Right lobe of liver (tissue), 6 donors: ENCODE results near the gene NFATC1. TPM values are rescaled to one million over a fixed set of nuclear protein-coding genes. Genes with fewer than 3 reads are reported as not detected.
A peak's percentile ranks its signal among the peaks of the same experiment; 100 is the strongest.

Experiments
- ATAC-seq, 4 donors: fragments of 200-7000 bp; cut with Tn5 transposase; one replicate each; pipeline ENCODE4 v1.9.1; 2020; ENCODE audit warnings: mild to moderate bottlenecking in 4 of 4, moderate library complexity in 4 of 4
- DNase-seq, 3 donors: peaks; one replicate each; pipeline ENCODE4 v3.0.0-alpha.2; 2020
- H3K27ac ChIP-seq, 3 donors: fragments of 200-600 bp; one replicate each; pipeline ENCODE4 v1.8.0; 2022
- H3K27me3 ChIP-seq, 2 donors: fragments of 200-600 bp; one replicate each; pipeline ENCODE4 v1.8.0; 2022
- H3K36me3 ChIP-seq, 4 donors: fragments of 200-600 bp; sonication (generic) in 1 of 4; one replicate each; pipeline versions ENCODE4 v1.5.1 to v1.8.0; 2017 to 2022; ENCODE audit warnings: control low read depth in 1 of 4
- H3K4me1 ChIP-seq, 4 donors: fragments of 200-600 bp; sonication (generic) in 1 of 4; one replicate each; pipeline versions ENCODE4 v1.5.1 to v1.8.0; 2017 to 2022; ENCODE audit warnings: control low read depth in 1 of 4
- H3K4me3 ChIP-seq, 3 donors: fragments of 200-600 bp; one replicate each; pipeline ENCODE4 v1.8.0; 2022
- H3K9me3 ChIP-seq, 4 donors: fragments of 200-600 bp; sonication (generic) in 1 of 4; one replicate each; pipeline versions ENCODE4 v1.5.1 to v1.8.0; 2017 to 2022; ENCODE audit warnings: control low read depth in 1 of 4
- CTCF ChIP-seq, 4 donors: fragments of 200-600 bp in 3 of 4; fragments of 450-650 bp in 1 of 4; IDR thresholded peaks; one replicate each; pipeline versions ENCODE4 v1.5.1 to v1.8.0; 2016 to 2022; ENCODE audit warnings: antibody characterized with exemption in 4 of 4, mild to moderate bottlenecking in 2 of 4
- POLR2A ChIP-seq: fragments of 450-650 bp; IDR thresholded peaks from one replicate; pipeline ENCODE4 v1.6.1; 2017; ENCODE audit warnings: antibody characterized with exemption, mild to moderate bottlenecking
- WGBS: methylation state at CpG from one replicate; pipeline ENCODE4 v1.1.6; 2018; ENCODE audit warnings: low coverage, low lambda C conversion rate; ENCODE audit not compliant: insufficient coverage; ENCODE audit errors: missing lambda C conversion rate; 5-methylcytosine and 5-hydroxymethylcytosine counted together
- intact Hi-C, 2 donors: fragments of 100-400 bp; cut with DNase I; formaldehyde crosslinking; loops; one replicate each; pipeline versions ENCODE4 v1.11.2 to v1.14.1; 2022
- total RNA-seq, 6 experiments: library from RNA; depleted of rRNA in 2 of 6; stranded (reverse); fragments of >200 nt in 2 of 6; fragmentation: NEBNext Ultra II Directional in 3 of 6; extraction: Animal tissue kit (Norgen Biotek cat#: 25700) in 3 of 6; gene quantifications; one replicate each; pipeline versions ENCODE4 v1.1.0 to v1.2.4, GENCODE V29; 2016 to 2023
- donor health status: DM: no; HTN: yes; CAD: no.
- donor health status: DM: no; HTN: no; CAD: no.
- donor health status: DM: no; HTN: no; CAD: no.
- donor health status: DM: no; HTN: yes; CAD: no.
- donor health status: DM: no; HTN: yes; CAD: no.

NFATC1 gene
- total RNA-seq, 6 experiments from 2014 or later: 1.00 to 4.3 (median 2.9) TPM

- intact Hi-C loops: no loop called here
Measured at GRCh38 chr18:79459946-79460480, 64.3 kb downstream of the NFATC1 start.

GRCh38 chr18:79460481-79461300 lies 65.0 kb downstream of the NFATC1 start:
- TF ChIP-seq POLR2A (no peak), CTCF (IDR thresholded peaks at IDR 0.05) (no peak)
- 87% methylated on average over 3 of the region's 31 CpGs for WGBS
- Histone ChIP-seq H3K36me3 (no peaks in the 10 kb centered on the region), H3K4me1 (no peaks in the 10 kb centered on the region), H3K27ac (no peak overlapping the region), H3K9me3 (no peaks in the 10 kb centered on the region), H3K27me3 (no peaks in the 10 kb centered on the region), H3K4me3 (no peak overlapping the region)
- DNase-seq: no peak
- no peak for ATAC-seq
- intact Hi-C loops: no loop called here

More at GRCh38 chr18:79459946-79460480, 64.3 kb downstream of the NFATC1 start:
- DNase-seq (no peak), ATAC-seq (no peak)
- H3K9me3 ChIP-seq: no peaks in the 10 kb centered on the region
- 72% methylated on average over 4 of the region's 9 CpGs for WGBS
- no peaks in the 10 kb centered on the region for H3K4me1 ChIP-seq
- no peak overlapping the region for H3K4me3 ChIP-seq
- no peak overlapping the region for H3K27ac ChIP-seq
- H3K27me3 ChIP-seq: no peaks in the 10 kb centered on the region
- H3K36me3 ChIP-seq: no peaks in the 10 kb centered on the region
- TF ChIP-seq CTCF (IDR thresholded peaks at IDR 0.05) (no peak), POLR2A (no peak)

- Histone ChIP-seq H3K27me3 (no peaks in the 10 kb centered on the region), H3K27ac (no peak overlapping the region), H3K4me3 (no peak overlapping the region), H3K36me3 (no peaks in the 10 kb centered on the region), H3K4me1 (no peaks in the 10 kb centered on the region), H3K9me3 (no peaks in the 10 kb centered on the region)
- intact Hi-C loops: no loop called here
- no peak for TF ChIP-seq POLR2A
- WGBS: no CpG with 5 or more reads among the region's 22 CpGs
- no peak for ATAC-seq
- no peak for DNase-seq
Measured at GRCh38 chr18:79461627-79462026, 65.9 kb downstream of the NFATC1 start.

GRCh38 chr18:79463424-79463960 lies 67.8 kb downstream of the NFATC1 start:
- H3K4me3 ChIP-seq: no peak overlapping the region
- H3K27me3 ChIP-seq: no peaks in the 10 kb centered on the region
- no peak for TF ChIP-seq CTCF (IDR thresholded peaks at IDR 0.05)
- H3K36me3 ChIP-seq: no peaks in the 10 kb centered on the region
- no peaks in the 10 kb centered on the region for H3K9me3 ChIP-seq
- no peak for DNase-seq
- intact Hi-C loops: no loop called here
- WGBS: 90% methylated on average over 7 of the region's 25 CpGs
- no peaks in the 10 kb centered on the region for H3K4me1 ChIP-seq
- no peak overlapping the region for H3K27ac ChIP-seq
- ATAC-seq: no peak

GRCh38 chr18:79465392-79465991 lies 69.8 kb downstream of the NFATC1 start:
- intact Hi-C loops: no loop called here
- H3K4me3 ChIP-seq: no peak overlapping the region
- no peaks in the 10 kb centered on the region for H3K4me1 ChIP-seq
- H3K9me3 ChIP-seq: no peaks in the 10 kb centered on the region
- no peaks in the 10 kb centered on the region for H3K27me3 ChIP-seq
- DNase-seq (no peak), ATAC-seq (peak in 2 of 4 donors; percentile 17 to 51)
- H3K36me3 ChIP-seq: no peaks in the 10 kb centered on the region
- 61% methylated on average over 22 of the region's 26 CpGs for WGBS
- H3K27ac ChIP-seq: no peak overlapping the region
- TF ChIP-seq CTCF (IDR thresholded peaks at IDR 0.05): no peak
